Measurements from ENCODE around the gene NR6A1.

GRCh38 chr9:124470306-124470705 lies 300.8 kb downstream of the NR6A1 start:
- no peak for TF ChIP-seq POLR2A (IDR thresholded peaks at IDR 0.05)
- TF ChIP-seq CTCF (IDR thresholded peaks at IDR 0.05) = no peak
- no peak for TF ChIP-seq EP300 (IDR thresholded peaks at IDR 0.05)
